ENCODE data around the gene DNER. TPM values are rescaled to one million over a fixed set of nuclear protein-coding genes. Genes with fewer than 3 reads are reported as not detected.

Gene DNER
- total RNA-seq, 1 experiment from 2014 or later: 3.7 TPM

- Mint-ChIP-seq H3K27me3 (ENCODE audit: low read depth) (no peaks in the 10 kb centered on the region; the same call in 1 of the 2 replicates), H3K27ac (no peak overlapping the region), H3K9me3 (no peaks in the 10 kb centered on the region; the same call in 1 of the 2 replicates), H3K4me3 (no peak overlapping the region), H3K4me1 (peaks cover 30% of the 10 kb centered on the region), H3K36me3 (no peaks in the 10 kb centered on the region; the same call in 1 of the 2 replicates)
- ChIA-PET POLR2A (no interaction called here), CTCF (no interaction called here)
- ATAC-seq (no peak), DNase-seq (ENCODE audit: low spot score) (no peak)
- TF ChIP-seq AFF4 (CRISPR knock-in tag; IDR thresholded peaks at IDR 0.05; ENCODE audit: borderline replicate concordance) (no peak), CREM (CRISPR knock-in tag; IDR thresholded peaks at IDR 0.05) (no peak), FOXJ3 (CRISPR knock-in tag; IDR thresholded peaks at IDR 0.05; ENCODE audit: borderline replicate concordance) (no peak), ZNF121 (CRISPR knock-in tag; IDR thresholded peaks at IDR 0.05) (no peak), ZNF219 (CRISPR knock-in tag; IDR thresholded peaks at IDR 0.05; ENCODE audit: borderline replicate concordance) (no peak), PRRX2 (CRISPR knock-in tag; IDR thresholded peaks at IDR 0.05) (no peak), CDX4 (CRISPR knock-in tag; IDR thresholded peaks at IDR 0.05; ENCODE audit: borderline replicate concordance) (no peak), MYBL2 (CRISPR knock-in tag; IDR thresholded peaks at IDR 0.05) (no peak), KAT7 (CRISPR knock-in tag; IDR thresholded peaks at IDR 0.05; ENCODE audit: borderline replicate concordance) (no peak), JUN (CRISPR knock-in tag; IDR thresholded peaks at IDR 0.05) (no peak), ZNF512 (CRISPR knock-in tag; IDR thresholded peaks at IDR 0.05; ENCODE audit: borderline replicate concordance) (no peak), SOX15 (CRISPR knock-in tag; IDR thresholded peaks at IDR 0.05) (no peak), FOXP4 (CRISPR knock-in tag; IDR thresholded peaks at IDR 0.05) (no peak), ZNF232 (CRISPR knock-in tag; IDR thresholded peaks at IDR 0.05) (no peak), ATF6 (CRISPR knock-in tag; IDR thresholded peaks at IDR 0.05) (no peak), ZNF416 (CRISPR knock-in tag; IDR thresholded peaks at IDR 0.05) (no peak), IRF1 (CRISPR knock-in tag; IDR thresholded peaks at IDR 0.05) (no peak)
Measured at GRCh38 chr2:229731363-229731762, 17.0 kb upstream of the DNER start.

All from WTC11 (cell line).